CD4-positive, alpha-beta T cell (primary cell): ENCODE measurements around the gene PTPRS. TPM values are rescaled to one million over a fixed set of nuclear protein-coding genes. Genes with fewer than 3 reads are reported as not detected.

Source experiments
- ATAC-seq: fragments of 200-7000 bp; cut with Tn5 transposase; one replicate; pipeline ENCODE4 v1.10.0; 2022; ENCODE audit warnings: mild to moderate bottlenecking; ENCODE audit not compliant: poor library complexity
- CTCF ChIA-PET: fragments of 350-600 bp; sonication (Branson Sonifier 250); formaldehyde crosslinking; loops from one replicate; lab custom pipeline; 2021; ENCODE audit warnings: antibody characterized with exemption, inconsistent platforms; lab: Charles Lee
- POLR2A ChIA-PET: fragments of 350-600 bp; sonication (Branson Sonifier 250); formaldehyde crosslinking; loops from one replicate; lab custom pipeline; 2021; ENCODE audit warnings: antibody characterized with exemption, inconsistent platforms; lab: Charles Lee
- DNase-seq, 14 experiments: peaks; one replicate each; pipeline ENCODE4 v3.0.0-alpha.2; 2013 to 2020; ENCODE audit warnings: mixed read lengths in 2 of 14
- H3K27ac ChIP-seq, 2 donors: one replicate each; pipeline versions ENCODE4 v1.5.1 to v1.7.0; 2013; ENCODE audit warnings: low read length in 2 of 2, low read depth in 1 of 2, mild to moderate bottlenecking in 1 of 2
- H3K27me3 ChIP-seq, 2 experiments: 1 replicate in 1 of 2; 2 replicates in 1 of 2; pipeline versions ENCODE4 v1.6.1 to v1.7.0; 2013; ENCODE audit warnings: low read length in 2 of 2, control low read depth in 1 of 2, mild to moderate bottlenecking in 1 of 2, moderate library complexity in 1 of 2; ENCODE audit not compliant: insufficient read depth in 2 of 2, control insufficient read depth in 1 of 2
- H3K36me3 ChIP-seq: one replicate; pipeline ENCODE4 v1.6.1; 2013; ENCODE audit warnings: low read length, control low read depth; ENCODE audit not compliant: insufficient read depth
- H3K4me1 ChIP-seq: one replicate; pipeline ENCODE4 v1.6.1; 2013; ENCODE audit warnings: low read length, control low read depth; ENCODE audit not compliant: insufficient read depth
- H3K4me3 ChIP-seq: one replicate; pipeline ENCODE4 v1.5.1; 2013; ENCODE audit warnings: mild to moderate bottlenecking, low read length, moderate library complexity
- H3K9me3 ChIP-seq, 2 experiments: 1 replicate in 1 of 2; 2 replicates in 1 of 2; pipeline versions ENCODE4 v1.6.1 to v1.7.0; 2013; ENCODE audit warnings: low read length in 2 of 2, mild to moderate bottlenecking in 2 of 2, control low read depth in 1 of 2, moderate library complexity in 1 of 2; ENCODE audit not compliant: control insufficient read depth in 1 of 2, insufficient read depth in 1 of 2
- H3K27ac Mint-ChIP-seq: one replicate; pipeline ENCODE4 v1.8.0; 2020; ENCODE audit warnings: mixed read lengths
- H3K27me3 Mint-ChIP-seq: one replicate; pipeline ENCODE4 v1.8.0; 2021; ENCODE audit warnings: mixed read lengths
- H3K36me3 Mint-ChIP-seq: one replicate; pipeline ENCODE4 v1.8.0; 2021; ENCODE audit warnings: low read depth, mixed read lengths
- H3K4me1 Mint-ChIP-seq: one replicate; pipeline ENCODE4 v1.8.0; 2021; ENCODE audit warnings: low read depth, mixed read lengths
- H3K4me3 Mint-ChIP-seq: one replicate; pipeline ENCODE4 v1.8.0; 2020; ENCODE audit warnings: mild to moderate bottlenecking, mixed read lengths
- H3K9me3 Mint-ChIP-seq: one replicate; pipeline ENCODE4 v1.8.0; 2020; ENCODE audit warnings: mixed read lengths
- CTCF ChIP-seq: fragments of 200-600 bp; IDR thresholded peaks from one replicate; pipeline ENCODE4 v1.8.0; 2022; ENCODE audit warnings: antibody characterized with exemption, mild to moderate bottlenecking
- intact Hi-C, 2 experiments: fragments of 100-400 bp; cut with DNase I in 1 of 2; cut with micrococcal nuclease in 1 of 2; formaldehyde crosslinking; loops; one replicate each; pipeline versions ENCODE4 v1.15.1 to v1.9.0; 2023 to 2025; cut with DNase I, micrococcal nuclease
- total RNA-seq, 174 experiments: library from RNA in 2 of 174; stranded (reverse) in 2 of 174; gene quantifications; one replicate each; pipeline ENCODE4 v1.2.3 and lab custom pipeline; 2021 to 2026

PTPRS gene
- total RNA-seq, 2 experiments from 2014 or later, result 5.3 to 6.3 TPM

GRCh38 chr19:5337126-5337525 is 3.5 kb downstream of the PTPRS start:
- TF ChIP-seq CTCF, result no peak
- intact Hi-C loops, result no loop called here
- Histone ChIP-seq H3K36me3 (no peaks in the 10 kb centered on the region), H3K27me3 (peaks cover 66 to 68% of the 10 kb centered on the region in 2 experiments), H3K27ac (no peak overlapping the region), H3K4me1 (peaks cover 24% of the 10 kb centered on the region), H3K4me3 (no peak overlapping the region), H3K9me3 (peaks cover 0 to 37% of the 10 kb centered on the region in 2 experiments)
- H3K27me3 Mint-ChIP-seq, result peaks cover 66% of the 10 kb centered on the region
- H3K9me3 Mint-ChIP-seq, result no peaks in the 10 kb centered on the region
- CTCF ChIA-PET, result no interaction called here
- H3K4me3 Mint-ChIP-seq, result peak overlapping the region; percentile 25
- POLR2A ChIA-PET, result no interaction called here
- DNase-seq (no peak), ATAC-seq (no peak)
- H3K27ac Mint-ChIP-seq, result no peak overlapping the region
- H3K4me1 Mint-ChIP-seq, result peaks cover 27% of the 10 kb centered on the region
- no peaks in the 10 kb centered on the region for H3K36me3 Mint-ChIP-seq

DNA sequence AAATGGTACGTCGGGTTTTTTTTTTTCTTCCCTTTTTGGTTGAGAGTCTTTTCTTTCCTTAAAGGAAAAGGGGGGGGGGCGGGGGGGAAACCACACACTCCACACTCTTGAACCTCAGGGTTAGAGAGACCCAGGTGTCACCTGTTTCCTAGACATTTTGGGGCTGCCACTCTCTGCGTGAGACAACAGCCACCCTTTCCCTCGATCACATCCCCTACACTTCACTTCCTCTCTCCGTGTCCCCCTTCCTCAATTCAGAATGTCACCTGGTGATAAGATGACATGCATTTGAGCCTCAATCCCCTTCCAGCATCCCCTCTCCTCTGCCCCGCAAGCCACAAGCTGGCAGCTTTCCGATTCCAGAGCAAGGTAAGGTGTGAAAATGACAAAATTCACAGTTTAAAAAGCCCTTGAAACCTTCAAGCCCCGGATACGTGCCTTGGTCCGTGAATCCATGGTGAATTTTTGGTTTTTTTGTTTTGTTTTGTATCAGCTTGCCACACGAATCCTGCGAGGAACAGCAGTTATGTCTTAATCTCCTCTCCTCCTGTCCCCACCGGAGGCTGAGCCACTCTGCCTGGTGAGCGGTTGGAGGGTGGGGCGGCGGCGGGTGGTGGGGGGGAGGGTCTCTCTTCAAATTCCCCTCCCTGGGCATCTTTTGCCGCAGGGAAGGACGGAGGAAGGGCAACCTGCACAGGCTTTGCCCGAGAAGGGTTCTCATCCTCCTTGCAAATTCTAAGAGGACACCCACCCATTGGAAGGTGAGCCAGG is 4.2 kb downstream of the PTPRS start:
- ChIA-PET CTCF (no interaction called here), POLR2A (no interaction called here)
- H3K4me1 ChIP-seq, result peaks cover 24% of the 10 kb centered on the region
- H3K4me3 Mint-ChIP-seq, result no peak overlapping the region
- peaks cover 64% of the 10 kb centered on the region for H3K27me3 Mint-ChIP-seq
- H3K9me3 Mint-ChIP-seq, result no peaks in the 10 kb centered on the region
- peak in 1 of 14 experiments; percentile 12 for DNase-seq
- no peaks in the 10 kb centered on the region for H3K36me3 ChIP-seq
- peaks cover 60 to 61% of the 10 kb centered on the region in 2 experiments for H3K27me3 ChIP-seq
- peaks cover 27% of the 10 kb centered on the region for H3K4me1 Mint-ChIP-seq
- intact Hi-C loops, result no loop called here
- H3K36me3 Mint-ChIP-seq, result no peaks in the 10 kb centered on the region
- no peak overlapping the region for H3K27ac Mint-ChIP-seq
- no peak for ATAC-seq
- H3K4me3 ChIP-seq, result no peak overlapping the region
- TF ChIP-seq CTCF, result no peak
- no peak overlapping the region for H3K27ac ChIP-seq
- peaks cover 0 to 33% of the 10 kb centered on the region in 2 experiments for H3K9me3 ChIP-seq

- no peaks in the 10 kb centered on the region for H3K36me3 ChIP-seq
- H3K27ac ChIP-seq, result no peak overlapping the region
- Mint-ChIP-seq H3K4me3 (no peak overlapping the region), H3K9me3 (no peaks in the 10 kb centered on the region), H3K27me3 (peaks cover 63% of the 10 kb centered on the region), H3K36me3 (no peaks in the 10 kb centered on the region), H3K4me1 (peaks cover 27% of the 10 kb centered on the region), H3K27ac (no peak overlapping the region)
- POLR2A ChIA-PET, result no interaction called here
- peaks cover 55 to 58% of the 10 kb centered on the region in 2 experiments for H3K27me3 ChIP-seq
- no peak for ATAC-seq
- H3K4me1 ChIP-seq, result peaks cover 21% of the 10 kb centered on the region
- CTCF ChIA-PET, result no interaction called here
- peaks cover 0 to 29% of the 10 kb centered on the region in 2 experiments for H3K9me3 ChIP-seq
- no peak overlapping the region for H3K4me3 ChIP-seq
- TF ChIP-seq CTCF, result no peak
- intact Hi-C loops, result no loop called here
- no peak for DNase-seq
These were observed 5.0 kb downstream of the PTPRS start for GRCh38 chr19:5335593-5335992.
